Activated CD4-positive, alpha-beta memory T cell treated with anti-CD3 and anti-CD28 coated beads for 36 hours (primary cell): ENCODE data around the gene FOXL1. TPM values are rescaled to one million over a fixed set of nuclear protein-coding genes. Genes with fewer than 3 reads are reported as not detected.
"Not testable (repeated sequence)": the region's sequence is repeated elsewhere in the genome, so short reads cannot be mapped to it uniquely, and the experiment has no call there.

Source experiments
- CTCF ChIA-PET: fragments of 350-600 bp; sonication (Branson Sonifier 250); formaldehyde crosslinking; loops from one replicate; lab custom pipeline; 2021; ENCODE audit warnings: antibody characterized with exemption, inconsistent platforms; lab: Charles Lee
- POLR2A ChIA-PET: fragments of 350-600 bp; sonication (Branson Sonifier 250); formaldehyde crosslinking; loops from one replicate; lab custom pipeline; 2021; ENCODE audit warnings: antibody characterized with exemption; lab: Charles Lee
- DNase-seq: peaks from one replicate; pipeline ENCODE4 v3.0.0-alpha.2; 2020
- H3K27ac Mint-ChIP-seq: one replicate; pipeline ENCODE4 v1.8.0; 2021; ENCODE audit warnings: mixed read lengths
- H3K27me3 Mint-ChIP-seq: one replicate; pipeline ENCODE4 v1.8.0; 2021; ENCODE audit warnings: mixed read lengths
- H3K36me3 Mint-ChIP-seq: one replicate; pipeline ENCODE4 v1.8.0; 2021; ENCODE audit warnings: mixed read lengths
- H3K4me1 Mint-ChIP-seq: one replicate; pipeline ENCODE4 v1.8.0; 2021; ENCODE audit warnings: low read depth, mixed read lengths
- H3K4me3 Mint-ChIP-seq: one replicate; pipeline ENCODE4 v1.8.0; 2021; ENCODE audit warnings: mild to moderate bottlenecking, mixed read lengths
- H3K9me3 Mint-ChIP-seq: one replicate; pipeline ENCODE4 v1.8.0; 2021; ENCODE audit warnings: mixed read lengths
- intact Hi-C: fragments of 100-400 bp; cut with micrococcal nuclease; formaldehyde crosslinking; loops from one replicate; pipeline ENCODE4 v1.15.1; 2023
- total RNA-seq, 2 experiments: library from RNA; stranded (reverse); gene quantifications; one replicate each; pipeline ENCODE4 v1.2.3, GENCODE V29; 2021

FOXL1 gene
- total RNA-seq, 2 experiments from 2014 or later = not detected

GRCh38 chr16:86579268-86580062 lies 1.1 kb downstream of the FOXL1 start:
- no peaks in the 10 kb centered on the region for H3K36me3 Mint-ChIP-seq
- no peak overlapping the region for H3K27ac Mint-ChIP-seq
- H3K4me1 Mint-ChIP-seq = peaks cover 11% of the 10 kb centered on the region
- peaks cover 53% of the 10 kb centered on the region for H3K27me3 Mint-ChIP-seq
- DNase-seq = no peak
- intact Hi-C loops = no loop called here
- CTCF ChIA-PET = interaction anchor here (0.6 to 1.2 kb wide), 2 partner anchors 15 kb away, joined by 3 to 4 read pairs; no protein-coding TSS in a partner anchor
- H3K4me3 Mint-ChIP-seq = no peak overlapping the region
- H3K9me3 Mint-ChIP-seq = no peaks in the 10 kb centered on the region
- POLR2A ChIA-PET = no interaction called here

GRCh38 chr16:86580063-86580790 lies 1.9 kb downstream of the FOXL1 start:
- POLR2A ChIA-PET = no interaction called here
- intact Hi-C loops = no loop called here
- Mint-ChIP-seq H3K36me3 (no peaks in the 10 kb centered on the region), H3K27ac (no peak overlapping the region), H3K27me3 (peaks cover 48% of the 10 kb centered on the region), H3K4me1 (peaks cover 11% of the 10 kb centered on the region), H3K9me3 (no peaks in the 10 kb centered on the region), H3K4me3 (no peak overlapping the region)
- no peak for DNase-seq
- CTCF ChIA-PET = interaction anchor here (1.2 kb wide), 1 partner anchor 16 kb away, joined by 4 read pairs; no protein-coding TSS in a partner anchor

- POLR2A ChIA-PET = no interaction called here
- H3K27ac Mint-ChIP-seq = no peak overlapping the region
- DNase-seq = no peak
- H3K4me1 Mint-ChIP-seq = peaks cover 11% of the 10 kb centered on the region
- intact Hi-C loops = no loop called here
- CTCF ChIA-PET = interaction anchor here (1.2 kb wide), 1 partner anchor 16 kb away, joined by 4 read pairs; no protein-coding TSS in a partner anchor
- H3K36me3 Mint-ChIP-seq = no peaks in the 10 kb centered on the region
- peaks cover 48% of the 10 kb centered on the region for H3K27me3 Mint-ChIP-seq
- H3K4me3 Mint-ChIP-seq = no peak overlapping the region
- H3K9me3 Mint-ChIP-seq = no peaks in the 10 kb centered on the region
Measured at GRCh38 chr16:86580791-86581170, 2.4 kb downstream of the FOXL1 start.

GRCh38 chr16:86581458-86581857 lies 3.1 kb downstream of the FOXL1 start:
- H3K9me3 Mint-ChIP-seq = no peaks in the 10 kb centered on the region
- no peak overlapping the region for H3K4me3 Mint-ChIP-seq
- CTCF ChIA-PET = interaction anchor here (1.1 kb wide), 1 partner anchor 293 kb away, joined by 3 read pairs; no protein-coding TSS in a partner anchor
- H3K36me3 Mint-ChIP-seq = no peaks in the 10 kb centered on the region
- POLR2A ChIA-PET = no interaction called here
- H3K27ac Mint-ChIP-seq = no peak overlapping the region
- peaks cover 6% of the 10 kb centered on the region for H3K4me1 Mint-ChIP-seq
- no peak for DNase-seq
- peaks cover 43% of the 10 kb centered on the region for H3K27me3 Mint-ChIP-seq
- intact Hi-C loops = no loop called here

GRCh38 chr16:86584071-86584685 lies 5.8 kb downstream of the FOXL1 start:
- intact Hi-C loops = no loop called here
- no peak for DNase-seq
- CTCF ChIA-PET = interaction anchor here (1.0 kb wide), 1 partner anchor 20 kb away, joined by 3 read pairs; no protein-coding TSS in a partner anchor
- no peaks in the 10 kb centered on the region for H3K36me3 Mint-ChIP-seq
- POLR2A ChIA-PET = no interaction called here
- H3K9me3 Mint-ChIP-seq = no peaks in the 10 kb centered on the region
- H3K27ac Mint-ChIP-seq = no peak overlapping the region
- H3K4me3 Mint-ChIP-seq = no peak overlapping the region
- H3K4me1 Mint-ChIP-seq = no peaks in the 10 kb centered on the region
- peaks cover 23% of the 10 kb centered on the region for H3K27me3 Mint-ChIP-seq

GRCh38 chr16:86584726-86585721 lies 6.7 kb downstream of the FOXL1 start:
- Mint-ChIP-seq H3K9me3 (no peaks in the 10 kb centered on the region), H3K4me3 (no peak overlapping the region), H3K36me3 (no peaks in the 10 kb centered on the region), H3K27ac (no peak overlapping the region), H3K27me3 (peaks cover 21% of the 10 kb centered on the region), H3K4me1 (no peaks in the 10 kb centered on the region)
- intact Hi-C loops = no loop called here
- POLR2A ChIA-PET = no interaction called here
- CTCF ChIA-PET = interaction anchor here (1.0 kb wide), 1 partner anchor 21 kb away, joined by 3 read pairs; no protein-coding TSS in a partner anchor
- DNase-seq = no peak

GRCh38 chr16:86585821-86586611 lies 7.7 kb downstream of the FOXL1 start:
- peaks cover 15% of the 10 kb centered on the region for H3K27me3 Mint-ChIP-seq
- no peak for DNase-seq
- H3K4me3 Mint-ChIP-seq = no peak overlapping the region
- no peaks in the 10 kb centered on the region for H3K36me3 Mint-ChIP-seq
- intact Hi-C loops = no loop called here
- H3K27ac Mint-ChIP-seq = no peak overlapping the region
- ChIA-PET POLR2A (no interaction called here), CTCF (no interaction called here)
- no peaks in the 10 kb centered on the region for H3K9me3 Mint-ChIP-seq
- H3K4me1 Mint-ChIP-seq = no peaks in the 10 kb centered on the region

GRCh38 chr16:86587487-86587886 lies 9.1 kb downstream of the FOXL1 start:
- ChIA-PET POLR2A (no interaction called here), CTCF (no interaction called here)
- intact Hi-C loops = no loop called here
- H3K27me3 Mint-ChIP-seq = peaks cover 14% of the 10 kb centered on the region
- no peak for DNase-seq
- H3K4me1 Mint-ChIP-seq = no peaks in the 10 kb centered on the region
- H3K36me3 Mint-ChIP-seq = no peaks in the 10 kb centered on the region
- H3K4me3 Mint-ChIP-seq = no peak overlapping the region
- H3K9me3 Mint-ChIP-seq = no peaks in the 10 kb centered on the region
- H3K27ac Mint-ChIP-seq = no peak overlapping the region

- intact Hi-C loops, H3K27ac Mint-ChIP-seq, H3K4me3 Mint-ChIP-seq, H3K4me1 Mint-ChIP-seq, H3K9me3 Mint-ChIP-seq, CTCF ChIA-PET, H3K36me3 Mint-ChIP-seq, POLR2A ChIA-PET, DNase-seq: not testable (repeated sequence)
- H3K27me3 Mint-ChIP-seq = peaks cover 16% of the 10 kb centered on the region
Measured at GRCh38 chr16:86587955-86588354, 9.6 kb downstream of the FOXL1 start.

- Mint-ChIP-seq H3K27ac (no peak overlapping the region), H3K36me3 (no peaks in the 10 kb centered on the region), H3K4me1 (no peaks in the 10 kb centered on the region), H3K27me3 (peaks cover 25% of the 10 kb centered on the region), H3K9me3 (no peaks in the 10 kb centered on the region), H3K4me3 (no peak overlapping the region)
- DNase-seq = no peak
- intact Hi-C loops = no loop called here
- ChIA-PET POLR2A (no interaction called here), CTCF (no interaction called here)
Measured at GRCh38 chr16:86590501-86591144, 12.3 kb downstream of the FOXL1 start.
